Activated gamma-delta T cell treated with Interleukin-2 at 50 U/mL for 16 hours (primary cell): Measurements from ENCODE around the gene SLC27A6.
"Not testable (repeated sequence)": the region's sequence is repeated elsewhere in the genome, so short reads cannot be mapped to it uniquely, and the experiment has no call there.

Experiments used
- DNase-seq: peaks from one replicate; pipeline ENCODE4 v3.0.0-alpha.2; 2020

The SLC27A6 gene

DNA sequence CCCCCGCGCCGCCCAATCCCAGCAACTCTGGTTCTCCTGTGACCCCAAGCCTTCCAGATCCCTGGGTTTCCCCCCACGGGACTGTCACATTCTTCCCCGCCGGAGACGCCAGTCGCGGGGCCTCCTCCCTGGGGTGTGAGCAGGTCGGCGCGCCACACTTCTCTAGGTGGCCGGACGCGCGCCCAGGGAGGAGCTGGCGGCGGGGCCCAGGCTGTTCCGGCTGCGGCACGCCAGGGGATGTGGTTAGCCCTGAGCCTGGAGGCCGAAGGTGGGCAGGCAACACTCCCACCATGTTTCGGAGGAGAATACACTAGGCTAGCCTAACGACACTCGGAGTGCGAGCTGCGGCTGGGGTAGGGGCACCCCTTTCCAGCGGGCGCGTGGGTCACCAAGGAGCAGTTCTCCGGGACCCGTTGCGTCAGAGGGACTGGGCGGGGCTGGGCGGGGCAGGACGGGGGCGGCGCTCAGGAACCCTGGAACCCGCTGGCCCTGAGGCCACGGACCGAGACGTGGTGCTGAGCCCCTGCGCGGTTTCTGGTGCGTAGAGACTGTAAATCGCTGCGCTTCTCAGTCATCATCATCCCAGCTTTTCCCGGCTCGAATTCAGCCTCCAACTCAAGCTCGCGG, at the start of gene SLC27A6:
Gene SLC27A6 (plus strand): TSS at position 478 of the 627 bp plus-strand sequence. CDS start 650 bp downstream, outside the sequence.
- DNase-seq = no peak

- no peak for DNase-seq
These were observed 45.7 kb upstream of the SLC27A6 start for GRCh38 chr5:128919542-128919941.

GRCh38 chr5:128920345-128921215, 44.7 kb upstream of the SLC27A6 start:
- no peak for DNase-seq

DNA sequence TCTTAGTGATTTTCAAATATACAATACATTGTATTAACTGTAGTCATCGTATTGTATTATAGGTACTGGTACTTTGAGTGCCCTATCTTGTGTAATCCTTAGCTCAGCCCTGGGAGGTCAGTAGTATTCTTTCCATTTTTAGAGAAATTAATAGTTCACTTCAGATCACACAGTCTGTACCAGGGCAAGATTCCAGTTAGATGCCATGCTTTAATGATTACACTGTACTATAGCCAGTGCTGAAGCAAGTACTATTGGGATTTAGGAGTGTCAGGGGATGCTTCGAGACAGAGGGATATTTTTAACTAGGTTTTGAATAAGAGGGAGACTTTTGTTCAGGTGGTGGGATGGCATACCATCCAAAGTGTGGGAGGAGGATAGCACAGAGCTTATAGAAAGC, 41.0 kb upstream of the SLC27A6 start:
- no peak for DNase-seq

- DNase-seq = no peak
These were observed 39.3 kb upstream of the SLC27A6 start for GRCh38 chr5:128925973-128926372.

DNA sequence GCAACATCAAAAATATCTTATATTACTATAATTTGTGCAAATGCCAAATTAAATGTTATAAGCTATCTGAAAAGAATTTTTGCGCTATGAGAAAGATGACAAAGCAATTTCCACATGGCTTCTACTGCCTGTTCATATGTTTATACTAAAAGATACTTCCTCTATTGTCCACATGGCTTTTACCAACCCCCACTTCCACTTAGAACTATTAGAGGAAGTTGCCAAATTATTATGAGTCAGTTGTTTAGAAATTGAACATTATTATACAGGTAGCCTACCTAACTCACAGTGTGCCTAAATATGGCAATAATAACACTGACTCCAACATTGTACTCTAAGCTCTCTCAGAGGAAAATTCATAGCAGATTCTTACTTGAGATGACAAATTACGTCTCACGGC, 37.6 kb upstream of the SLC27A6 start:
- no peak for DNase-seq

GRCh38 chr5:128932232-128932631, 33.1 kb upstream of the SLC27A6 start:
- DNase-seq = not testable (repeated sequence)

GRCh38 chr5:128943100-128943499, 22.2 kb upstream of the SLC27A6 start:
- DNase-seq = not testable (repeated sequence)

- DNase-seq = no peak
These were observed 15.3 kb upstream of the SLC27A6 start for GRCh38 chr5:128949847-128950546.

GRCh38 chr5:128951301-128951700, 14.0 kb upstream of the SLC27A6 start:
- DNase-seq = not testable (repeated sequence)

DNA sequence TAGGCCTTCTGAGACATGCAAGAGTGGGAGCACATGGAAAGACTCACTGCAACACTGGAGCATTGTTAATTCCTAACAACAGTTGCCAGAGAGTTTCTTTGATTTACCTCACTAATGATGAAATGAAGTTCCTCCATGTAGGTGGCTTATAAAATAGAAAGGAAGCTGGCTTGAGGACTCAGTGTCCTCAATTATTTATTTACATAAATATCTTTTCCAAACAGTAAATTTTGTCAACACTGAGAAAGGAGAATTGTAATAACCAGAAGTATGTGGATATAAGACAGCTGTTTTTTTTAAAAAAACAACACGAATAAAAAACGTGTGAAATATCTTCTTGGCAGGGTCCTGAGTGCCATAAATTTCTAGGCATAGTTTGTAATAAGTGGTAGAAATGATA, 9.1 kb upstream of the SLC27A6 start:
- no peak for DNase-seq

DNA sequence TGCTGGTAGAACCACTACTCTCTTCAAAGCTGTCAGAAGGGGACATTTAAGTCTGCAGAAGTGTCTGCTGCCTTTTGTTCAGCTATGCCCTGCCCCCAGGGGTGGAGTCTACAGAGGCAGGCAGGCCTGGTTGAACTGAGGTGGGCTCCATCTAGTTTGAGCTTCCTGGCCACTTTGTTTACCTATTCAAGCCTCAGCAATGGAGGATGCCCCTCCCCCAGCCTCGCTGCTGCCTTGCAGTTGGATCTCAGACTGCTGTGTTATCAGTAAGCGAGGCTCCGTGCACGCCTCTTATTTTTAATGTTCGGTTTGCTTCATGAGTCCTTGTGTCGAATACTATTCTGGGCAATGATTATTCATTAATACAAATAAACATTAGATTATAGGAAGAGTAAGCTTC, 3.1 kb upstream of the SLC27A6 start:
- no peak for DNase-seq

DNA sequence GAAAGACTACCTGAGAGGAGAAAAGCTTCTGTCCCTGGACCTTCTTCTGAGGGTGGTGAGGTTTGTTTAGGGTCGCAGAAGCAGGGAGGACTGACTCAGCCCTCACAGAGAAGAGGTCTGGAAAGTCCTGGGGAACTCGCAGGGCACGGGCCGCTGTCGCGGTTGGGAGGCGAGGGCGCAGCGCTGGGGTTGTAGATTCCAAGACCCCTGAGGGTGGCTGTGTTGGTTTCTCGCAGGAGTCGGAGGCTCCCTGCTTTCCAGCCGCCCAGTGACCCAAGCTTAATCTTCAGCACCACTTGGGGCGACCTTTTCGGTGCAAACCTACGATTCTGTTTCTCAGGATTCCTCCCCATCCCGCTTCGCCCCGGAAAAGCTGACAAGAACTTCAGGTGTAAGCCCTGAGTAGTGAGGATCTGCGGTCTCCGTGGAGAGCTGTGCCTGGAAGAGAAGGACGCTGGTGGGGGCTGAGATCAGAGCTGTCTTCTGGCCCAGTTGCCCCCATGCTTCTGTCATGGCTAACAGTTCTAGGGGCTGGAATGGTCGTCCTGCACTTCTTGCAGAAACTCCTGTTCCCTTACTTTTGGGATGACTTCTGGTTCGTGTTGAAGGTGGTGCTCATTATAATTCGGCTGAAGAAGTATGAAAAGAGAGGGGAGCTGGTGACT, 482 bp downstream of the SLC27A6 start:
- no peak for DNase-seq

GRCh38 chr5:128966375-128966774, 1.1 kb downstream of the SLC27A6 start:
- DNase-seq = no peak

DNA sequence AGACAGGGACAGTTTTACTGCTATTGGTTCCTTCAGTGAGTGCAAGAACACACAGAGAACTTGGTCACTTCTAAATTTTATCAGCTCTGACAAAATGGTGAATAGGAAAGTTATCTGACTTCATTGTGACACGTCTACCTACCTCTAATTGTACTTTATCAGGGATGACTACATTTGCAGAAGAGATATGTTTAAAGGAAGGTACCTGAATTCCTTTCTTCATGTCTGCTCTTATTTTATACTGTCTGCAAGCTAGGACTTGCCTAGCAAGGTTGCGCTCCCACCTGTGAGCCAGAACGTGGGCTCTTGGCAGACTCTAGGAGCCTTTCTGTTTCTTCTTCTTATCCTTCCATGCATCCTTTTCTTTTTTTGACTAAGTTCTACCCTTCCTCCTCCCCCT, 1.6 kb downstream of the SLC27A6 start:
- DNase-seq = no peak

DNA sequence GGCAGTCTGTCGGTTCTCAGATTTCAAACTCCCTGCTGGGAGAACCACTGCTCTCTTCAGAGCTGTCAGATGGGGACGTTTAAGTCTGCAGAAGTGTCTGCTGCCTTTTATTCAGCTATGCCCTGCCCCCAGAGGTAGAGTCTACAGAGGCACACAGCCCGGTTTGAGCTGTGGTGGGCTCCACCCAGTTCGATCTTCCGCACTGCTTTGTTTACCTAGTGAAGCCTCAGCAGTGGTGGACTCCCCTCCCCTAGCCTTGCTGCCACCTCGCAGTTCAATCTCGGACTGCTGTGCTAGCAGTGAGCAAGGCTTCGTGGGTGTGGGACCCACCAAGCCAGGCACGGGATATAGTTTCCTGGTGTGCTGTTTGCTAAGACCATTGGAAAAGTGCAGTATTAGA, 8.0 kb downstream of the SLC27A6 start:
- DNase-seq = no peak

GRCh38 chr5:128974567-128974966, 9.3 kb downstream of the SLC27A6 start:
- no peak for DNase-seq

DNA sequence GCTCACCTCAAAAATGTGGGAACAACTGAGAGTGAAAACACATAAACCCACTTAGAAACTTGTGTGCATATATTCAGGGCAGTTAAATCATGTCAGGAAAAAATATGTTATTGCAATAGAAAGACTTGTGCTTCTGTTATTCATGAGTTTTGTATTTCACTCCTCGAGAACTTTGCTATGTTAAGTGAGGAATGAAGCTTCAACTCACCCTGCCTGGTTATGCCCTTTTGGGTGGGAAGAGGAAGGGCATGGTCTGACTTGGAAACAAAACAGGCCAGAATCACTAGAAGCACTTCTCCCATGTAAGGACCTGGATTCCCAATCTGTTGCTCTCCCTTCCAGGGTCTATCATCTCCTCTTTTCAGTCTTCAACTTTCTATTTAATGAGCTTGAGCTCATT, 14.5 kb downstream of the SLC27A6 start:
- no peak for DNase-seq

DNA sequence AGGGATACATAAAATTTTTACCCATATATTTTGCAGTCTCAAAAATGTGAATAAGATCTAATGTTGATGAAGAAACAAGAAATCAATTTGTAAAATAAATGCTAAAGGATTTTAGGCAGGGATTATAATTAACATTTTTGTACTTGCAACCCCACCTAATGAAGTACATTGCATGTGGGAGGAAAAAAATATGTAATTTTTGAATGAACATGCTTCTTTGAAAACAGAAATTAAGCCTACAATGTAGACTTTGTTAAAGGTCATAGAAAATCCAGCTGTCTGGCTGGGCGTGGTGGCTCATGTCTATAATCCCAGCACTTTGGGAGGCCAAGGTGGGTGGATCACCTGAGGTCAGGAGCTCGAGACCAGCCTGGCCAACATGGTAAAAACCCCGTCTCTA, 15.6 kb downstream of the SLC27A6 start:
- DNase-seq = no peak

DNA sequence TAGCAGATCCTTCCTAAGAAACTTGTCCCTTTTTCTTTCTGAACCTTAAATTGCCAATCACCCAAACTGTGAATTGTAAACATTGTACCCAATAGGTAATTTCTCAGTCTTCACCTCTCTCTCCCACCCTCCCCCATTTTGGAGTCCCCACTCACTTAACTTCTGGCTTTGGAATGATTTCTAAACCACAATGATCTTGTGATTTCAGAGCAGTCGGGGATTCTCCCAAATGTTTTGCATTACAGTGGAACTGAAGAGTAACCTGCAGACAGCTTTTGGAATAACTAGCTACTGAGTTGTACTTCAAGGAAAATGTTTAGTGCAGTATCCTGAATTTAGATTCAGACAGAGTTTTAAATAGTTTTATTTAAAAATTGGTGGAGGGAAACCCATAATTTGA, 19.2 kb downstream of the SLC27A6 start:
- no peak for DNase-seq

DNA sequence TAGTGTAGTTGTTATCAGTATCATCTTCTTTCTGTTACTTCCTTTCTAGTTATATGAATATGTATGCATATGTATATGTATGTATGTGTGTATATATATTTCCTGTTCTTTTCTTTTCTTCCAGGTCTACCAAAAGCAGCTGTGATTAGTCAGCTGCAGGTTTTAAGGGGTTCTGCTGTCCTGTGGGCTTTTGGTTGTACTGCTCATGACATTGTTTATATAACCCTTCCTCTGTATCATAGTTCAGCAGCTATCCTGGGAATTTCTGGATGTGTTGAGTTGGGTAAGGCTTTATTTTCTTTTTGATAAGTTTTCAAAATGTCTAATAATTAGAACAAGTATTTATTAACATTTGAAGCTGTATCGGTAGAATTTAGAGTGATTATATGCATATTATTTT, 23.2 kb downstream of the SLC27A6 start:
- DNase-seq = no peak

- no peak for DNase-seq
These were observed 36.7 kb downstream of the SLC27A6 start for GRCh38 chr5:129001841-129002526.

GRCh38 chr5:129002527-129002842, 37.2 kb downstream of the SLC27A6 start:
- DNase-seq = no peak
